ENCODE data around the gene FOXO3.

The FOXO3 gene

GRCh38 chr6:108598305-108598863 lies 37.7 kb downstream of the FOXO3 start:
- TF ChIP-seq, protein P1, sequence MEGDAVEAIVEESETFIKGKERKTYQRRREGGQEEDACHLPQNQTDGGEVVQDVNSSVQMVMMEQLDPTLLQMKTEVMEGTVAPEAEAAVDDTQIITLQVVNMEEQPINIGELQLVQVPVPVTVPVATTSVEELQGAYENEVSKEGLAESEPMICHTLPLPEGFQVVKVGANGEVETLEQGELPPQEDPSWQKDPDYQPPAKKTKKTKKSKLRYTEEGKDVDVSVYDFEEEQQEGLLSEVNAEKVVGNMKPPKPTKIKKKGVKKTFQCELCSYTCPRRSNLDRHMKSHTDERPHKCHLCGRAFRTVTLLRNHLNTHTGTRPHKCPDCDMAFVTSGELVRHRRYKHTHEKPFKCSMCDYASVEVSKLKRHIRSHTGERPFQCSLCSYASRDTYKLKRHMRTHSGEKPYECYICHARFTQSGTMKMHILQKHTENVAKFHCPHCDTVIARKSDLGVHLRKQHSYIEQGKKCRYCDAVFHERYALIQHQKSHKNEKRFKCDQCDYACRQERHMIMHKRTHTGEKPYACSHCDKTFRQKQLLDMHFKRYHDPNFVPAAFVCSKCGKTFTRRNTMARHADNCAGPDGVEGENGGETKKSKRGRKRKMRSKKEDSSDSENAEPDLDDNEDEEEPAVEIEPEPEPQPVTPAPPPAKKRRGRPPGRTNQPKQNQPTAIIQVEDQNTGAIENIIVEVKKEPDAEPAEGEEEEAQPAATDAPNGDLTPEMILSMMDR (conservative IDR thresholded peaks at IDR 0.05; ENCODE audit: low read depth, low read length) = no peak
- no peak overlapping the region for H3K4me3 ChIP-seq (ENCODE audit: low read length)
- DNase-seq (ENCODE audit: low read depth) = no peak

- no peak for DNase-seq (ENCODE audit: low read depth)
- H3K4me3 ChIP-seq (ENCODE audit: low read length) = no peak overlapping the region
- TF ChIP-seq, protein P1 (conservative IDR thresholded peaks at IDR 0.05; ENCODE audit: low read depth, low read length) = no peak
Observed at GRCh38 chr6:108604156-108604555, 43.4 kb downstream of the FOXO3 start.

DNA sequence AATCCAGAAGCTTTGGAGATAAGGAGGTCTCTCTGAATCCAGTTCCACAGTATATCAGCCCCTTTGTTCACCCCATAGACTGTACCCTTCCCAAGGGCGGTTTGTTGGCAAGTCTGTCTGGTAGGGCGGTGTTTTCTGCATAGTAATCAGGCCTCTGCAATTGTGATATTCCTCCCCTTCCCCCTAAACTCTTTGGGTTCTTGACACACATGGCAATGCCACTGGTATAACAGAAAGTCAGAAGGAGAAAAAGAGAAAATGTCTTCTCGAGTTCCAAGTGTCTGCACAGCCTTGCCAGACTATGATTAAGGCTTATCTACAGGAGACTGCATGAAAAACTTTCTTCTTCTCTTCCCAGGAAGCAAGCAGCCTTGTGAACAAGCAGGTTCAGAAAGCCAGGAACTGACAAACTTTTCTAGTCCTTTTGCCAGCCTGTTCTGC lies 45.6 kb downstream of the FOXO3 start:
- TF ChIP-seq, protein P1 (conservative IDR thresholded peaks at IDR 0.05; ENCODE audit: low read depth, low read length) = no peak
- no peak overlapping the region for H3K4me3 ChIP-seq (ENCODE audit: low read length)
- no peak for DNase-seq (ENCODE audit: low read depth)

DNA sequence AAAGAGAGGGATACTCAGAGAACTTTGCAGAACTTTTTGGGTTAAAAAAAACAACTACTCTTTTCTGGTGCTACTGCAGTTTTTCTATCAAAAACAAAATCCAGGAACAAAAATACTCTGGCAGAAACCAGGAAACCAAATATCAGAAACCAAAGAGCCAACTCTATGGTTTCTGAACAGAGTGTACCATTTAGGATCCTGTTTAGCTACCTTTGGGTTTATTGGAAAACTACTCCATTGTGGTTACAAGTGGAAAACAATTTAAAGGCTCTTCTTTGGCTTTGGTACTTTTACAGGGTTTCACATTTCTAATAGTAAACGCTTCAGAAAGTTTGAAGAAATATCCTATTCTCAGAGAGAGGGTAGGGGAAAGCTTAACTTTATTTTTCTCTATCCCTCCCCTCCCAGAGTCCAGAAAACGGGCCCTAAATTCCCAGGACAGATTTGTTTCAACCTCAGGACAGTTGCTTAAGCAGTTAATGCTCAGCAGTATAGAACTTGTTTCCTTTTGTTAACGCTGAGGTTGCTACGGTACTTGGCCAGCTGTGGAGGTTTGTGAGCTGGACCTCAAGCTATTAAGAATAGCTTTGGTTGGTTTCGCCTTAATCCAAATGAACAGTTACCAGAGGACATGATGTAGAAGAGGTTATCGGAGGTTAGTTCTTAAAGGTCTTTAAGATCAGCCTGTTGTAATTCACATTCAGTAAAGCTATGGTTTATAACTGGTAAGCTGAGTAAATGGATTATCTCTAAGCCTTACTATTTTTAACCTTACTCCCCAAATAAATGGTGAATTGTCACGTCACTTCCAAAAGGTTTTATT lies 47.9 kb downstream of the FOXO3 start:
- peak; percentile 80 for DNase-seq (ENCODE audit: low read depth)
- TF ChIP-seq, protein P1 (conservative IDR thresholded peaks at IDR 0.05; ENCODE audit: low read depth, low read length) = no peak
- H3K4me3 ChIP-seq (ENCODE audit: low read length) = no peak overlapping the region

DNA sequence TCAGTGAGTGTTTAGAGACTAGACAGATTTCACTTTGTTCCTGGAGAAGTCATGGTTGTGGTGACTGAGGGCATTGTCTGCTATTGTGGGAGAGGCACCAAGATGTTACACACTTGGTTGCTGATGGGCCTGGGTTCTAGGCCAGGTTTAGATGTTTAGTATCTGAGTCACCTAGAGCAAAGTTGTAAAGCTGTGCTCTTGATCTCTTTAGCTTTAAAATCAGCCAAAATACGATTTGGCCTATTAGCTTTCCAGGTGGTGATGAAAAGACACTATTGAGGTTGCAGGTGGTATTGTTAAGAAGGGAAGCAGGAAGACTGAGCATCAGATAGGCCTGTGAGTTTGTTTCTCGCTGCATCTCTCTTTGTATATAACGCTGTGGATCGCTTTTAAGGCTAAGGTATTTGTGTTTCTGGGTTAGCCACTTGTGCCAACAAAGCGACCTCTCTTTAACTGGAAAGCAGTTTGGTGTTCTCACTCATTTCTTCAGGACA lies 48.6 kb downstream of the FOXO3 start:
- DNase-seq (ENCODE audit: low read depth) = no peak
- H3K4me3 ChIP-seq (ENCODE audit: low read length) = no peak overlapping the region
- TF ChIP-seq, protein P1 (conservative IDR thresholded peaks at IDR 0.05; ENCODE audit: low read depth, low read length) = no peak

DNA sequence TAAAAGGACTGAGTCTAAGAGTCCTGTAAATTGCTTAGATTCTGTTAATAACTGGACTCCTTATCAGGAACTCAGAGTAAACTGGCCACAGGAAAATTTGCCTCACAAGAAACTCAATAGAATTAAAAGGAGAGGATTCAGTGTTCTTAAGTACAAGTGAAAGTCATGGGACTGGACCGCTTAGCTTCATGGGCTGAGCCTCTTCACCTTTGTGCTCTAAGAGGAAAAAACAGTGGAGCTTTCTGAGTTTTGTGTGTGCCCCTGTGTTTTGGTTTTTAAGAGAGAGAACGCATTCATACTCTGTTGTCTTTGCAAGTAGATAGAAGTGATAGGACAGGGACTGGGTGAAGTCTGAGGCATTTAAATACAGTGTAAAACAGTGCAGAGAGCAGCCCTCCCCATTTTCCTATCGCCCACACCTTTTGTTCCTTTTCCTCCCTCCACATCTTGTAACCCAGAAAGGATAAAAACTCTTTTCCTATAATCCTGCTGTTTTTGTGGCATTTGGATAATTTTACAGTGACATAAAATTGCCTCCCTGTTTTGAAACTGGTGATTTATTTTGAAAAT lies 49.6 kb downstream of the FOXO3 start:
- no peak overlapping the region for H3K4me3 ChIP-seq (ENCODE audit: low read length)
- TF ChIP-seq, protein P1 (conservative IDR thresholded peaks at IDR 0.05; ENCODE audit: low read depth, low read length) = no peak
- no peak for DNase-seq (ENCODE audit: low read depth)

Data from retinal pigment epithelial cell (primary cell).